Mucosa of stomach (tissue), 1 donor: Measurements from ENCODE around the gene ANKRD31.
"Not testable (repeated sequence)": the region's sequence is repeated elsewhere in the genome, so short reads cannot be mapped to it uniquely, and the experiment has no call there.

Source experiments
- H3K27me3 ChIP-seq: one replicate; pipeline ENCODE4 v1.7.0; 2013; ENCODE audit warnings: mild to moderate bottlenecking, low read length; ENCODE audit not compliant: control insufficient read depth, insufficient read depth
- H3K36me3 ChIP-seq: one replicate; pipeline ENCODE4 v1.7.0; 2013; ENCODE audit warnings: low read length; ENCODE audit not compliant: control insufficient read depth, insufficient read depth
- H3K4me1 ChIP-seq: one replicate; pipeline ENCODE4 v1.7.0; 2013; ENCODE audit warnings: mild to moderate bottlenecking, low read length; ENCODE audit not compliant: control insufficient read depth, insufficient read depth
- H3K4me3 ChIP-seq: one replicate; pipeline ENCODE4 v1.7.0; 2013; ENCODE audit warnings: low read length
- H3K9ac ChIP-seq: one replicate; pipeline ENCODE4 v1.7.0; 2013; ENCODE audit warnings: mild to moderate bottlenecking, low read length, moderate library complexity
- H3K9me3 ChIP-seq: one replicate; pipeline ENCODE4 v1.7.0; 2013; ENCODE audit warnings: mild to moderate bottlenecking, low read length, moderate library complexity; ENCODE audit not compliant: control insufficient read depth
- donor health status: Pancreatic carcinoma.

The ANKRD31 gene

DNA sequence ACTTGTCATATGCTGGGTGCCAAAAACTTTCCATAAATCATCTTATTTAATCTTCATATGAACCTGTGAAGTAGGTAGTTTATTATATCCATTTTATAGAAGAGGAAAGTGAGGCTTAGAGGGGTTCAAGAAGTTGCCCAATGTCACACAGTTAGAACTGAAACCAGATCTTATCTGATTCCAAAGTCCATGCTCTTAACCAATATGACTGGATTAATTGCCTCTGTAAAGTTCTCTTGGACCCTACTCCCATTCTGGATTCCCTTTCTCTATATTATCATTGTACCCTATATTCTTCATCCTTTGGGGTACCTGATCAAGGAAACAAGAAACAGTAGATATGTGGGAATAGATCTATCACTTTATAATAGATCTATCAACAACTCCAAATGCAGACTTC lies 119.8 kb downstream of the ANKRD31 start:
- no peaks in the 10 kb centered on the region for H3K36me3 ChIP-seq
- H3K9me3 ChIP-seq, result no peaks in the 10 kb centered on the region
- peaks cover 4% of the 10 kb centered on the region for H3K4me1 ChIP-seq
- no peak overlapping the region for H3K9ac ChIP-seq
- no peak overlapping the region for H3K4me3 ChIP-seq
- H3K27me3 ChIP-seq, result no peaks in the 10 kb centered on the region

DNA sequence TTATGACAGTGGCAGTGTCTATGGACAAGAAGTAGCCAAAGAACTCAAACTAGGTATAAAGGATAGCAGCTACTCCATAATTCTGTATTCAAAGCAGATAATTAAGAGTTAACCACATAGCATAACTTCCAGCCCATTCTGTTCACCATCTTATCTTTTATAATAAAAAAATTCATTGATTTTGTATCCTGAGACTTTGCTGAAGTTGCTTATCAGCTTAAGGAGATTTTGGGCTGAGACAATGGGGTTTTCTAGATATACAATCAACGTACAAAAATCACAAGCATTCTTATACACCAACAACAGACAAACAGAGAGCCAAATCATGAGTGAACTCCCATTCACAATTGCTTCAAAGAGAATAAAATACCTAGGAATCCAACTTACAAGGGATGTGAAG lies 122.4 kb downstream of the ANKRD31 start:
- H3K9me3 ChIP-seq, H3K4me1 ChIP-seq, H3K27me3 ChIP-seq, H3K4me3 ChIP-seq, H3K36me3 ChIP-seq, H3K9ac ChIP-seq: not testable (repeated sequence)

DNA sequence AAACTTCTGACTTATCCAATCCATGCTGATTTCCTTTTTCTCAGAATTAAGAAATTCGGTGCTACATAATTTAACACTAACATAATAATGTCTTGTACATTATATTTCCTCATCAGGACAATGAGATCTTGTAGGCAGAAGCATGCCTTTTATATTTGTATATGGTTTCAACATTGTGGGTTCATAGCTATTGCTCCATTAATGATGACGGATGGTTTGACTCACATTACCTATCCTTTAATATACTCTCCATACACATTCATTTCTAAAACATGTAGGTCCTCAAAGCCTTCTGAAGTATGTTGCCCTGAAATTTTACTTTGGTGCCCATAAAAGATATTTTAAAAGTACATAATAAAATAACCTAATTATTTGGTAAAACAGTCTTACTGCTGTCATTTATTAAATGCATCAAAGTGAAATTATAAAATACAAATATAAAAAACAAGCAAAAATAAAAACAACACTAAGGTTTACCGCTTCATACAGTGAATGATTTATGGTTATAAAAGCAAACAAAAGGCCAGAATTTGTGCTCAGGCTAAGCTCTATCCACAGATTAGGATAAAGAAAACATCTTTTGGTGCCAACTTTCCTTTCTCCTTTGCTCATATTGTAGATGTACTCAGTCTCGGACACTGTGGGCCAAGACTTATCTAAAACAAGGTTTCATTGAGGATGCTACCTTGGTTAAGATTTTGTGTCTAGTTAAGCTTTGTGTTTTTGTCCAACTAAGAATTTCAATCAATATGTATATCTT lies 123.1 kb downstream of the ANKRD31 start:
- no peaks in the 10 kb centered on the region for H3K9me3 ChIP-seq
- no peak overlapping the region for H3K9ac ChIP-seq
- peaks cover 4% of the 10 kb centered on the region for H3K4me1 ChIP-seq
- H3K4me3 ChIP-seq, result no peak overlapping the region
- no peaks in the 10 kb centered on the region for H3K27me3 ChIP-seq
- no peaks in the 10 kb centered on the region for H3K36me3 ChIP-seq

DNA sequence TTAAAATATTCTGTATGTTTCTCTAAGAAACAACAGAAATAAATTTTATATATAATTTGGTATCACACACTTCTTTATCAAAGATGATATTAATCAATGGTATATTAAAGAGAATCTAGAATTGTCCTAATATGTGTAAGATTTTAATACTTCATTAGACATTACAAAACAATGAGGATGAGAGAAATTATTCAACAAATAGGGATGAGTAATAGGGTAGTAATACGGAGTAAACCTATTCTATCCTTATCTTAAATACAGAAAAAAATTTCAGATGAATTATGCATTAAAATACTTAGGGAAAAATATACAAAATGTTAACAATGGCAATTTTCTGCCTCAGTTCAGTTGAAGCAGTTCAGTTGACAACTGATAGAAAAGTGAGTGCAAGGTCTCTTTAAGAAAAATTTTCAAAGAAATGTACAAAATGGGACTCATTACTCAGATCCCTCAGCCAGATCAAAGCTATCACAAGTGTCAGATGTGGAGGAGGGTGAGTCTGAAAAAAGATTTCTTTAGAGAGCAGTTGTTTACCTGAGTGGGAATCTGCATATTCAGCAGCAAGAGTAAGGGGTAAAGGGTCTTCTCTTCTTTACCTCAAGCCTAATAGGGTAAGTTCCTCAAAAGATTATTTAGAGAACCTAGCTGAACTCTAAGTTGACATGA lies 127.6 kb downstream of the ANKRD31 start:
- Histone ChIP-seq H3K4me3 (no peak overlapping the region), H3K9me3 (no peaks in the 10 kb centered on the region), H3K36me3 (no peaks in the 10 kb centered on the region), H3K9ac (no peak overlapping the region), H3K27me3 (no peaks in the 10 kb centered on the region), H3K4me1 (no peaks in the 10 kb centered on the region)

DNA sequence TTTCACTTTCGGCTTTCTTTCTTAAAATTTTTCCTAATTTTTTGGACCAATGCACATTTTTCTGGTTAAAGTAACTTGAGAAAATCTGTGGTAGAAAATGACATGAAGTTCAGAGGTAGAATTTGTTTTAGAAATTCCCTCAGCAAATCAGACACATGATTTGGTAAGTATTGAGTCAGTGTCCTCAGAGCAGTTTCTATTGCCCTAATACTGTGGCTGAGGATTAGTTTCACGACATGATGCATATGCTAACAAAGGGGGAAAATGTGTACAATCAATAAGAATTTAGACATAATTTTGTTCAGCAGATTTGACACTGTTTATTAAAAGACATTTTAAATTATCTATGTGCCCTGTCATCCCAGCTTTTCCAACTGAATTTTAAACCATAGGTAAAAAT lies 128.2 kb downstream of the ANKRD31 start:
- H3K4me3 ChIP-seq, result no peak overlapping the region
- no peaks in the 10 kb centered on the region for H3K27me3 ChIP-seq
- no peaks in the 10 kb centered on the region for H3K9me3 ChIP-seq
- no peaks in the 10 kb centered on the region for H3K36me3 ChIP-seq
- H3K4me1 ChIP-seq, result no peaks in the 10 kb centered on the region
- no peak overlapping the region for H3K9ac ChIP-seq

DNA sequence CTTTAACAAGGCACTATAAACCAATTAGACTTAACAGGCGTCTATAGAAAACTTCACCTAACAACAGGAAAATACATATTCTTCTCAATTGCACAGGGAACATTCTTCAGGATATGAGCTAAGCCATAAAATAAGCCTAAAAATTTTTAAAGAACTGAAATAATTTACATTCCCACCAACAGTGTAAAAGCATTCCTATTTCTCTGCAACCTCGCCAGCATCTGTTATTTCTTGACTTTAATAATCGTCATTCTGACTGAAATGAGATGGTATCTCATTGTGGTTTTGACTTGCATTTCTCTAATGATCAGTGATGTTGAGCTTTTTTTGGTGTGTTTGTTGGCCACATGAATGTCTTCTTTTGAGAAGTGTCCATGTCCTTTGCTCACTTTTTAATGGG lies 140.7 kb downstream of the ANKRD31 start:
- not testable (repeated sequence) for H3K9me3 ChIP-seq, H3K27me3 ChIP-seq, H3K36me3 ChIP-seq, H3K4me3 ChIP-seq, H3K9ac ChIP-seq, H3K4me1 ChIP-seq

DNA sequence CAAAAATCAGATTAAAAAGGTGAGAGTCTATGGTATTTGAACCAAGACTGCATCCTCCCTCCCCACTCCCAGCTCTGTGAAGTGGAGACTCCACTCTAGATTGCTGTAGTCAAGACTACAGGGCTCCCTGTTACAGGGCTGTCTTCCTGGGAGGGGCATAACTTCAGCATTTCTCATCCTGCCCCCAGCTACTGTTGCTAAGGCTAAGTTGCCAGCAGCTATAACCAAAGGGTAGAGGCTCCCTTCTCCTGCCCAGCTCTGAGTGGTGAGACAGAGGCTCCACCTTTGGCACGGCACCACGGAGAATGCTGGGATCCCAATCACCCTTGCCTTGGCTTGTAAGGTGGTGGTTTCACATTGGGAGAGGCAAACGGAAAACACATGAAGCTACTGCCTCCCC lies 145.1 kb downstream of the ANKRD31 start:
- H3K36me3 ChIP-seq, result no peaks in the 10 kb centered on the region
- H3K9me3 ChIP-seq, result no peaks in the 10 kb centered on the region
- no peak overlapping the region for H3K9ac ChIP-seq
- H3K4me1 ChIP-seq, result no peaks in the 10 kb centered on the region
- H3K4me3 ChIP-seq, result no peak overlapping the region
- H3K27me3 ChIP-seq, result no peaks in the 10 kb centered on the region

DNA sequence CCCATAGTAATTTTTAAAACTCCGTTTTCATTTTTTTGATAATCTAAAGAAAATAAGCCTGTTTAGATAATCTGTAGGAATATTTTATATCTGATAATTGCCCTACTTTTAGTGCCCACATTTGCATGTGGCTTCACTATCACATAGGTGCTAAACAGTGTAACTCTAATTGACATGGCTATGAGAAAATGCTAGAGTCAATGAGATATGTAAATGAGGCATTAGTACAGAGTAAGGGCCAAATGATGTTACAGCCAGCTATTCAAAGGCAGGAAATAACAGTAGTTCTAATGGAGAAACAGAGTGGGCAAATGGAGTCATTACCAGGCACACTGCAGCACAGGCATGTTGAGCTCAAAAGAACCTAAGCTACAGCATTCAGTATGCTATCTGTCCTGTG lies 147.0 kb downstream of the ANKRD31 start:
- Histone ChIP-seq H3K4me3 (no peak overlapping the region), H3K27me3 (no peaks in the 10 kb centered on the region), H3K4me1 (no peaks in the 10 kb centered on the region), H3K36me3 (no peaks in the 10 kb centered on the region), H3K9ac (no peak overlapping the region), H3K9me3 (no peaks in the 10 kb centered on the region)

DNA sequence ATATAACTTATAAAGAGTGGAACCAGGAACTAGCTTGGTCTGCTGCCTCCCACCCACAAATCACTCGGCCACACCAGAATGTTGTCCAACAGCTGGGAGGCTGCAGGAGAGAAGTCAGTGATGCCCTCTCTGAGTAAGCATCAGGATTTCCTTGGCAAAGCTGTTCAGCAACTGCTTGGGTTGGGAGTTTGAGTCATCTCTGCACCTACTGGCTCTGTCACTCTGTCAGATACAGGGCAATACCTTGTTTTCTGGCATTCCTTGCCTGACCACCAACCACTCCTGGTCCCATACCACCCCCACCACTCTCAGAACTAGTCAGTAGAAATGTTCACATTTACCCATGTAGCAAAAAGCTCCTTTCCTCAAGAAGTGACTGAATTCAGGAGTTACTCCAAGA lies 147.5 kb downstream of the ANKRD31 start:
- H3K4me3 ChIP-seq, result no peak overlapping the region
- no peaks in the 10 kb centered on the region for H3K4me1 ChIP-seq
- no peaks in the 10 kb centered on the region for H3K36me3 ChIP-seq
- H3K9ac ChIP-seq, result no peak overlapping the region
- no peaks in the 10 kb centered on the region for H3K9me3 ChIP-seq
- no peaks in the 10 kb centered on the region for H3K27me3 ChIP-seq

DNA sequence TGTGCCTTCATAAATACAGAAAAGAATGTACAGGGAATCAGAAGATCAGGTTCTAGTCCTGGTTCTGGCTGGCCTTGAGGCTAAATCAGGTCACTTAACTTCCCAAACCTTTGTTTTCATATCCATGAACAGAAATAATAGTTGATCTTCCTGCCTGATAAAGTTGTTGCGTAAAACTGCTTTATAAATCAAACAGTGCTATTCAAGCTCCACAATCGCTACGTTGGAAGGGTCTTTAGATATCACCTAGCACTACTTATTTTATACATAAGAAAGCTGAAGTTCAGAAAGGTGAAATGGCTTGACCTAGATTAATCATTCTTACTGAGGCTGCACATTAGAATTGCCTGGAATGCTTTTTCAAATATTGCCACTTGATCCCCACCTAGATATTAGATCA lies 148.0 kb downstream of the ANKRD31 start:
- Histone ChIP-seq H3K9ac (no peak overlapping the region), H3K4me1 (no peaks in the 10 kb centered on the region), H3K4me3 (no peak overlapping the region), H3K36me3 (no peaks in the 10 kb centered on the region), H3K9me3 (no peaks in the 10 kb centered on the region), H3K27me3 (no peaks in the 10 kb centered on the region)

DNA sequence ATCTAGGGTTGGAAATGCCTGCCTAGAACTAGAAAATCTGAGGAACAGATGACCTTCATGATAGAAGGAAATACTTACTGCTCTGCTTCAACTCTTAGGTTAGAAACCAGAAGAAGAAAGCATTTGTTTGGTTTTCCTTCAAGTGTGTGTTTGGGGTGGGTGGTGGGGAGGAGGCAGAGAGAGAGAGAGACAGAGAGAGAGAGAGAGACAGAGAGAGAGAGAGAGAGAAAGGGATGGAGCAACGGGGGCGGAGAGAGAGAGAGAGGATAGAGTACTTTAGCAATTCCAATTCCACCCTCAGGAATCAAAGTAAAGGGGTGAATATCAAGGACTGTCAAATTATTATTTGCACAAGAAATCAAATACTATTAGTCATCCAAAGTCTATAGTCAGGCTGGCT lies 155.2 kb downstream of the ANKRD31 start:
- Histone ChIP-seq H3K4me1 (peaks cover 12% of the 10 kb centered on the region), H3K4me3 (no peak overlapping the region), H3K9me3 (no peaks in the 10 kb centered on the region), H3K36me3 (no peaks in the 10 kb centered on the region), H3K9ac (no peak overlapping the region), H3K27me3 (no peaks in the 10 kb centered on the region)

DNA sequence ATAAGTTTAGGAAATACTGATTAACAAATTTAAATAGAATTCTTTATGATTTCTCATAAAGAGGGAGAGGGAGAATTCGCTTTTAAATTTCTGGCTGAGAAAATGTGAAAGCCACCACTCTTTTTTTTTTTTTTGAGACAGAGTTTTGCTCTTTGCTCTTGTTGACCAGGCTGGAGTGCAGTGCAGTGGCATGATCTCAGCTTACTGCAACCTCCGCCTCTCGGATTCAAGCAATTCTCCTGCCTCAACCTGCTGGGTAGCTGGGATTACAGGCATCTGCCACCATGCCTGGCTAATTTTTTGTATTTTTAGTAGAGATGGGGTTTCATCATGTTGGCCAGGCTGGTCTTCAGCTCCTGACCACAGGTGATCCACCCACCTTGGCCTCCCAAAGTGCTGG lies 157.3 kb downstream of the ANKRD31 start:
- not testable (repeated sequence) for H3K27me3 ChIP-seq, H3K4me3 ChIP-seq

More for the DNA sequence above, 157.3 kb downstream of the ANKRD31 start:
- H3K9ac ChIP-seq, H3K36me3 ChIP-seq, H3K9me3 ChIP-seq: not testable (repeated sequence)
- H3K4me1 ChIP-seq, result peaks cover 18% of the 10 kb centered on the region
